ENCODE results near the gene PACS2. TPM values are rescaled to one million over a fixed set of nuclear protein-coding genes. Genes with fewer than 3 reads are reported as not detected.

PACS2 gene
- total RNA-seq, 1 experiment from 2014 or later = 100 TPM

DNA sequence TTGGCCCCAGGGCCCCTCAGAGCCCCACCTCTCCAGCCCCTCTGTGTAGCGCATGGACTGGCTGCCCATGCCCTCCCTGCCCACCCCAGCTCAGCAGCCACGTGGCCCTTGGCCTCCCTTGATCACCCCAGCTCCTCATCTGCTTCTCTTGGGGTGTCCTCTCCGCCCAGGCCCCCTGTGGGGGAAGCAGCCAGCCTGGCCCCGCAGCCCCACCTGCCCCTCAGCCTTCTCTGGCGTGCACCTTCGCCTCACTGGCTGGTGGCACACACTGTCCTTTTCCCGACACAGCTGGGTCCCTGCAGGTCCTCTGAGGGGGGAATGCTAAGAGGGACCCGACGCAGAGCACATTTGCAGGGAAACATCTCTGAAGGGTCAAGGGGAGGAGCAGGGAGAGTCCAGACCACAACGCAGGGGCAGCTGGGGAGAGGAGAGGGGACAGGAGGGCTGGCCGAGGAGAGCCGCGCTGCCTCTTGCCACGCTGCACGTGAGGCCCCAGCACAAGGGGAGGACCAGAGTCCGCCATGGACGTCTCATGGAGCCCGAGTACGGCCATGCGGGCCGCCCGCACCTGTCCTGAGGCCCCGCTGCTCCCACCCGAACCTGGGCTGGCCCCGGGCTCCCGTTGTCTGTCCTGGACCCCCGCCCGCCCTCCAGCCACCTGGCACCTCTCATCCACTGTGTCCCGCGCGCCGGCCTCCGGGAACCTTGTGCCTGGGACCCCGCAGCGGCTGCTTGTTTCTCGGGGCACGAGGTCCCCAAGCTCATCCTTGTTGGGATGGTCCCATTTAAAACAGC, 36.1 kb downstream of the PACS2 start:
- Mint-ChIP-seq H3K27me3 (ENCODE audit: low read depth) (no peaks in the 10 kb centered on the region; the same call in 1 of the 2 replicates), H3K27ac (peak overlapping the region; percentile 45; the same call in 1 of the 2 replicates)

DNA sequence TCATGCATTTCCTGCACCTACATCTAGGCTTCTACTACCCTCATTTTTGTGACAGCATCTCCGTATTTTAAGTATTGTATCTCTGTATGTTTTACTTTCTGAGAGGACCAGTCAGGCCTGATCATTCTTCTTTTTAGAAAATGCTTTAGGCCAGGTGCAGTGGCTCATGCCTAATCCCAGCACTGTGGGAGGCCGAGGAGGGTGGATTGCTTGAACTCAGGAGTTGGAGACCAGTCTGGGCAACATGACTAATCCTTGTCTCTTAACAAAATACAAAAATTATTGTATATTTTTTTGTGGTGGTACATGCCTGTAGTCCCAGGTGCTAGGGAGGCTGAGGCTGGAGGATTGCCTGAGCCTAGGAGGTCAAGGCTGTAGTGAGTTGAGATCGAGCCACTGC, 36.9 kb downstream of the PACS2 start:
- no peak for ATAC-seq
- ChIA-PET CTCF (interaction anchor here (0.7 to 1.6 kb wide), 26 partner anchors 10 to 234 kb away, joined by 3 to 27 read pairs (median 5); partner anchors contain the start of genes BRF1 and JAG2), POLR2A (no interaction called here)
- Mint-ChIP-seq H3K36me3 (no peaks in the 10 kb centered on the region; the same call in 1 of the 2 replicates), H3K4me3 (no peak overlapping the region), H3K27ac (no peak overlapping the region), H3K9me3 (no peaks in the 10 kb centered on the region), H3K27me3 (ENCODE audit: low read depth) (no peaks in the 10 kb centered on the region), H3K4me1 (peaks cover 2% of the 10 kb centered on the region; the same call in 1 of the 2 replicates)
- TF ChIP-seq, protein P1, sequence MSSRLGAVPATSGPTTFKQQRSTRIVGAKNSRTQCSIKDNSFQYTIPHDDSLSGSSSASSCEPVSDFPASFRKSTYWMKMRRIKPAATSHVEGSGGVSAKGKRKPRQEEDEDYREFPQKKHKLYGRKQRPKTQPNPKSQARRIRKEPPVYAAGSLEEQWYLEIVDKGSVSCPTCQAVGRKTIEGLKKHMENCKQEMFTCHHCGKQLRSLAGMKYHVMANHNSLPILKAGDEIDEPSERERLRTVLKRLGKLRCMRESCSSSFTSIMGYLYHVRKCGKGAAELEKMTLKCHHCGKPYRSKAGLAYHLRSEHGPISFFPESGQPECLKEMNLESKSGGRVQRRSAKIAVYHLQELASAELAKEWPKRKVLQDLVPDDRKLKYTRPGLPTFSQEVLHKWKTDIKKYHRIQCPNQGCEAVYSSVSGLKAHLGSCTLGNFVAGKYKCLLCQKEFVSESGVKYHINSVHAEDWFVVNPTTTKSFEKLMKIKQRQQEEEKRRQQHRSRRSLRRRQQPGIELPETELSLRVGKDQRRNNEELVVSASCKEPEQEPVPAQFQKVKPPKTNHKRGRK (CRISPR knock-in tag; IDR thresholded peaks at IDR 0.05; ENCODE audit: borderline replicate concordance) = no peak
- TF ChIP-seq TCF7 (CRISPR knock-in tag; IDR thresholded peaks at IDR 0.05; ENCODE audit: low read depth) = no peak
- no peak for DNase-seq (ENCODE audit: low spot score)

More for the DNA sequence above, 36.1 kb downstream of the PACS2 start:
- Mint-ChIP-seq H3K36me3 (peaks cover 3% of the 10 kb centered on the region; the same call in 1 of the 2 replicates), H3K4me3 (no peak overlapping the region), H3K4me1 (peaks cover 4% of the 10 kb centered on the region), H3K9me3 (peaks cover 2% of the 10 kb centered on the region)
- ATAC-seq (no peak), DNase-seq (ENCODE audit: low spot score) (no peak)
- ChIA-PET POLR2A (no interaction called here), CTCF (interaction anchor here (1.3 to 1.6 kb wide), 2 partner anchors 130 to 233 kb away, joined by 3 read pairs; no protein-coding TSS in a partner anchor)
- TF ChIP-seq NR2C2 (CRISPR knock-in tag; IDR thresholded peaks at IDR 0.05) (no peak), TEAD4 (CRISPR knock-in tag; IDR thresholded peaks at IDR 0.05) (no peak), NFATC4 (CRISPR knock-in tag; IDR thresholded peaks at IDR 0.05) (no peak), ZNF263 (CRISPR knock-in tag; IDR thresholded peaks at IDR 0.05; ENCODE audit: low read depth) (no peak), ZNF416 (CRISPR knock-in tag; IDR thresholded peaks at IDR 0.05) (no peak), ZNF423 (CRISPR knock-in tag; IDR thresholded peaks at IDR 0.05) (no peak), ZNF396 (CRISPR knock-in tag; IDR thresholded peaks at IDR 0.05; ENCODE audit: borderline replicate concordance) (no peak)
- TF ChIP-seq, protein P2, sequence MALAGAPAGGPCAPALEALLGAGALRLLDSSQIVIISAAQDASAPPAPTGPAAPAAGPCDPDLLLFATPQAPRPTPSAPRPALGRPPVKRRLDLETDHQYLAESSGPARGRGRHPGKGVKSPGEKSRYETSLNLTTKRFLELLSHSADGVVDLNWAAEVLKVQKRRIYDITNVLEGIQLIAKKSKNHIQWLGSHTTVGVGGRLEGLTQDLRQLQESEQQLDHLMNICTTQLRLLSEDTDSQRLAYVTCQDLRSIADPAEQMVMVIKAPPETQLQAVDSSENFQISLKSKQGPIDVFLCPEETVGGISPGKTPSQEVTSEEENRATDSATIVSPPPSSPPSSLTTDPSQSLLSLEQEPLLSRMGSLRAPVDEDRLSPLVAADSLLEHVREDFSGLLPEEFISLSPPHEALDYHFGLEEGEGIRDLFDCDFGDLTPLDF (CRISPR knock-in tag; IDR thresholded peaks at IDR 0.05) = no peak
- TF ChIP-seq, protein P3, sequence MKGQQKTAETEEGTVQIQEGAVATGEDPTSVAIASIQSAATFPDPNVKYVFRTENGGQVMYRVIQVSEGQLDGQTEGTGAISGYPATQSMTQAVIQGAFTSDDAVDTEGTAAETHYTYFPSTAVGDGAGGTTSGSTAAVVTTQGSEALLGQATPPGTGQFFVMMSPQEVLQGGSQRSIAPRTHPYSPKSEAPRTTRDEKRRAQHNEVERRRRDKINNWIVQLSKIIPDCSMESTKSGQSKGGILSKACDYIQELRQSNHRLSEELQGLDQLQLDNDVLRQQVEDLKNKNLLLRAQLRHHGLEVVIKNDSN (CRISPR knock-in tag; IDR thresholded peaks at IDR 0.05) = no peak
- TF ChIP-seq, protein P4, sequence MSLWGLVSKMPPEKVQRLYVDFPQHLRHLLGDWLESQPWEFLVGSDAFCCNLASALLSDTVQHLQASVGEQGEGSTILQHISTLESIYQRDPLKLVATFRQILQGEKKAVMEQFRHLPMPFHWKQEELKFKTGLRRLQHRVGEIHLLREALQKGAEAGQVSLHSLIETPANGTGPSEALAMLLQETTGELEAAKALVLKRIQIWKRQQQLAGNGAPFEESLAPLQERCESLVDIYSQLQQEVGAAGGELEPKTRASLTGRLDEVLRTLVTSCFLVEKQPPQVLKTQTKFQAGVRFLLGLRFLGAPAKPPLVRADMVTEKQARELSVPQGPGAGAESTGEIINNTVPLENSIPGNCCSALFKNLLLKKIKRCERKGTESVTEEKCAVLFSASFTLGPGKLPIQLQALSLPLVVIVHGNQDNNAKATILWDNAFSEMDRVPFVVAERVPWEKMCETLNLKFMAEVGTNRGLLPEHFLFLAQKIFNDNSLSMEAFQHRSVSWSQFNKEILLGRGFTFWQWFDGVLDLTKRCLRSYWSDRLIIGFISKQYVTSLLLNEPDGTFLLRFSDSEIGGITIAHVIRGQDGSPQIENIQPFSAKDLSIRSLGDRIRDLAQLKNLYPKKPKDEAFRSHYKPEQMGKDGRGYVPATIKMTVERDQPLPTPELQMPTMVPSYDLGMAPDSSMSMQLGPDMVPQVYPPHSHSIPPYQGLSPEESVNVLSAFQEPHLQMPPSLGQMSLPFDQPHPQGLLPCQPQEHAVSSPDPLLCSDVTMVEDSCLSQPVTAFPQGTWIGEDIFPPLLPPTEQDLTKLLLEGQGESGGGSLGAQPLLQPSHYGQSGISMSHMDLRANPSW (CRISPR knock-in tag; conservative IDR thresholded peaks at IDR 0.05; ENCODE audit: low read depth) = no peak
